ENCODE results near the gene ADH7. TPM values are rescaled to one million over a fixed set of nuclear protein-coding genes. Genes with fewer than 3 reads are reported as not detected.

Gene ADH7
- total RNA-seq, 1 donor from 2014 or later: not detected

GRCh38 chr4:99467887-99468286 lies 32.7 kb upstream of the ADH7 start:
- no peaks in the 10 kb centered on the region for H3K4me1 ChIP-seq
- TF ChIP-seq CTCF (IDR thresholded peaks at IDR 0.05): no peak
- H3K27me3 ChIP-seq: no peaks in the 10 kb centered on the region
- no peak overlapping the region for H3K27ac ChIP-seq
- H3K9me3 ChIP-seq: no peaks in the 10 kb centered on the region
- no peak overlapping the region for H3K4me3 ChIP-seq
- H3K36me3 ChIP-seq: no peaks in the 10 kb centered on the region
- intact Hi-C loops (cut with DNase I): no loop called here
- DNase-seq: no peak
- no peak for ATAC-seq

GRCh38 chr4:99463566-99463965 lies 28.4 kb upstream of the ADH7 start:
- ATAC-seq (no peak), DNase-seq (no peak)
- Histone ChIP-seq H3K27ac (no peak overlapping the region), H3K36me3 (no peaks in the 10 kb centered on the region), H3K27me3 (no peaks in the 10 kb centered on the region), H3K4me3 (no peak overlapping the region), H3K9me3 (no peaks in the 10 kb centered on the region), H3K4me1 (no peaks in the 10 kb centered on the region)
- TF ChIP-seq CTCF (IDR thresholded peaks at IDR 0.05): no peak
- intact Hi-C loops (cut with DNase I): no loop called here

- Histone ChIP-seq H3K27me3 (no peaks in the 10 kb centered on the region), H3K4me3 (no peak overlapping the region), H3K36me3 (no peaks in the 10 kb centered on the region), H3K4me1 (no peaks in the 10 kb centered on the region), H3K27ac (no peak overlapping the region), H3K9me3 (no peaks in the 10 kb centered on the region)
- peak; percentile 80 for TF ChIP-seq CTCF (IDR thresholded peaks at IDR 0.05)
- ATAC-seq (peak; percentile 97), DNase-seq (no peak)
- intact Hi-C loops (cut with DNase I): no loop called here
Measured at GRCh38 chr4:99462875-99463464, 27.8 kb upstream of the ADH7 start.

- DNase-seq: no peak
- TF ChIP-seq CTCF (IDR thresholded peaks at IDR 0.05): no peak
- Histone ChIP-seq H3K9me3 (no peaks in the 10 kb centered on the region), H3K4me1 (no peaks in the 10 kb centered on the region), H3K4me3 (no peak overlapping the region), H3K27ac (no peak overlapping the region), H3K36me3 (no peaks in the 10 kb centered on the region), H3K27me3 (no peaks in the 10 kb centered on the region)
- intact Hi-C loops (cut with DNase I): no loop called here
- no peak for ATAC-seq
Measured at GRCh38 chr4:99461623-99462401, 26.7 kb upstream of the ADH7 start.

- TF ChIP-seq CTCF (IDR thresholded peaks at IDR 0.05): no peak
- no peak for DNase-seq
- no peak for ATAC-seq
- no peaks in the 10 kb centered on the region for H3K36me3 ChIP-seq
- H3K4me3 ChIP-seq: no peak overlapping the region
- no peaks in the 10 kb centered on the region for H3K9me3 ChIP-seq
- no peak overlapping the region for H3K27ac ChIP-seq
- H3K27me3 ChIP-seq: no peaks in the 10 kb centered on the region
- intact Hi-C loops (cut with DNase I): no loop called here
- H3K4me1 ChIP-seq: no peaks in the 10 kb centered on the region
Measured at GRCh38 chr4:99459546-99460042, 24.5 kb upstream of the ADH7 start.

All from upper lobe of right lung (tissue), 1 donor.